Smooth muscle cell (in vitro differentiated cells): ENCODE measurements around the gene ANK3. TPM values are rescaled to one million over a fixed set of nuclear protein-coding genes. Genes with fewer than 3 reads are reported as not detected.

Experiments used
- DNase-seq: peaks from one replicate; lab custom pipeline; 2025; ENCODE audit not compliant: unreplicated experiment; lab: John Stamatoyannopoulos, UW
- H2AFZ ChIP-seq: fragments of 200-600 bp; sonication (generic); 2 replicates; pipeline ENCODE4 v1.6.0; 2016; ENCODE audit warnings: antibody characterized with exemption, low read depth, mild to moderate bottlenecking
- H3F3A ChIP-seq: fragments of 200-600 bp; sonication (generic); 2 replicates; pipeline ENCODE4 v1.6.0; 2017; ENCODE audit warnings: antibody characterized with exemption, low read depth
- H3K27ac ChIP-seq: fragments of 200-600 bp; sonication (generic); 2 replicates; pipeline ENCODE4 v1.5.1; 2016; ENCODE audit warnings: low read depth, mild to moderate bottlenecking
- H3K27me3 ChIP-seq: fragments of 200-600 bp; sonication (generic); 2 replicates; pipeline ENCODE4 v1.6.1; 2016; ENCODE audit warnings: low read depth, mild to moderate bottlenecking
- H3K36me3 ChIP-seq: fragments of 200-600 bp; sonication (generic); 2 replicates; pipeline ENCODE4 v1.5.1; 2016; ENCODE audit warnings: low read depth
- H3K4me1 ChIP-seq: fragments of 200-600 bp; sonication (generic); 2 replicates; pipeline ENCODE4 v1.5.1; 2016; ENCODE audit warnings: low read depth
- H3K4me2 ChIP-seq: fragments of 200-600 bp; sonication (generic); 2 replicates; pipeline ENCODE4 v1.6.0; 2016; ENCODE audit warnings: mild to moderate bottlenecking
- H3K4me3 ChIP-seq: fragments of 200-600 bp; sonication (generic); 2 replicates; pipeline ENCODE4 v1.5.1; 2016; ENCODE audit warnings: mild to moderate bottlenecking
- H3K79me2 ChIP-seq: fragments of 200-600 bp; sonication (generic); 2 replicates; pipeline ENCODE4 v1.6.0; 2016; ENCODE audit warnings: low read depth, mild to moderate bottlenecking
- H3K9ac ChIP-seq: fragments of 200-600 bp; sonication (generic); 2 replicates; pipeline ENCODE4 v1.6.0; 2016; ENCODE audit warnings: low read depth
- H3K9me3 ChIP-seq: fragments of 200-600 bp; sonication (generic); replicated peaks from 2 replicates; pipeline ENCODE4 v1.5.1; 2016; ENCODE audit warnings: low read depth
- H4K20me1 ChIP-seq: fragments of 200-600 bp; sonication (generic); 2 replicates; pipeline ENCODE4 v1.6.0; 2016; ENCODE audit warnings: low read depth
- CTCF ChIP-seq: fragments of 200-600 bp; sonication (generic); IDR thresholded peaks from 2 replicates; pipeline ENCODE4 v1.5.1; 2017; ENCODE audit warnings: borderline replicate concordance, mild to moderate bottlenecking, antibody characterized with exemption; ENCODE audit not compliant: insufficient read depth, poor library complexity, severe bottlenecking
- WGBS: methylation state at CpG from one replicate; pipeline ENCODE4 v1.1.7; 2016; ENCODE audit warnings: low lambda C conversion rate; 5-methylcytosine and 5-hydroxymethylcytosine counted together
- polyA plus RNA-seq: library from polyadenylated mRNA; unstranded; fragments of >200 nt; fragmentation: Nextera tagmentation; extraction: Ambion mirVana; gene quantifications from 2 replicates; pipeline ENCODE4 v1.2.1, GENCODE V29; 2016
- total RNA-seq: library from RNA; depleted of rRNA; stranded (reverse); fragments of >200 nt; gene quantifications from 2 replicates; pipeline ENCODE4 v1.2.3, GENCODE V29; 2014

Gene ANK3
- total and polyA plus RNA-seq, 2 experiments from 2014 or later = 28.2 to 85.5 TPM

GRCh38 chr10:60021361-60021760 is 368.3 kb downstream of the ANK3 start:
- Histone ChIP-seq H3K36me3 (no peaks in the 10 kb centered on the region), H4K20me1 (no peaks in the 10 kb centered on the region), H2AFZ (no peak overlapping the region), H3K4me2 (no peak overlapping the region), H3K4me3 (no peak overlapping the region), H3K9ac (no peak overlapping the region), H3K27me3 (no peaks in the 10 kb centered on the region), H3K27ac (no peak overlapping the region), H3K4me1 (no peaks in the 10 kb centered on the region), H3K9me3 (no peaks in the 10 kb centered on the region), H3F3A (no peaks in the 10 kb centered on the region), H3K79me2 (no peaks in the 10 kb centered on the region)
- no peak for DNase-seq
- TF ChIP-seq CTCF = no peak
- WGBS = 85% methylated on average over 2 of the region's 2 CpGs

- no peak for TF ChIP-seq CTCF
- H3K9ac ChIP-seq = no peak overlapping the region
- no peak overlapping the region for H3K4me3 ChIP-seq
- no peak overlapping the region for H2AFZ ChIP-seq
- no peaks in the 10 kb centered on the region for H3K9me3 ChIP-seq
- H3K27me3 ChIP-seq = no peaks in the 10 kb centered on the region
- H3K4me1 ChIP-seq = no peaks in the 10 kb centered on the region
- H3K36me3 ChIP-seq = no peaks in the 10 kb centered on the region
- H3K4me2 ChIP-seq = no peak overlapping the region
- WGBS = 85% methylated on average over 3 of the region's 3 CpGs
- DNase-seq = no peak
- H3K27ac ChIP-seq = no peak overlapping the region
- no peaks in the 10 kb centered on the region for H4K20me1 ChIP-seq
- H3K79me2 ChIP-seq = no peaks in the 10 kb centered on the region
- no peaks in the 10 kb centered on the region for H3F3A ChIP-seq
Observed at GRCh38 chr10:60016794-60017193, 372.9 kb downstream of the ANK3 start.

- no peaks in the 10 kb centered on the region for H3K4me1 ChIP-seq
- no peak overlapping the region for H3K27ac ChIP-seq
- no peaks in the 10 kb centered on the region for H4K20me1 ChIP-seq
- no peak for DNase-seq
- no peaks in the 10 kb centered on the region for H3K36me3 ChIP-seq
- no peaks in the 10 kb centered on the region for H3F3A ChIP-seq
- no peaks in the 10 kb centered on the region for H3K79me2 ChIP-seq
- H3K4me3 ChIP-seq = no peak overlapping the region
- no peak overlapping the region for H3K4me2 ChIP-seq
- no peaks in the 10 kb centered on the region for H3K27me3 ChIP-seq
- TF ChIP-seq CTCF = no peak
- H3K9ac ChIP-seq = no peak overlapping the region
- 88% methylated on average over 2 of the region's 2 CpGs for WGBS
- no peak overlapping the region for H2AFZ ChIP-seq
- no peaks in the 10 kb centered on the region for H3K9me3 ChIP-seq
Observed at GRCh38 chr10:60009710-60010383, 379.8 kb downstream of the ANK3 start.

GRCh38 chr10:60009276-60009675 is 380.4 kb downstream of the ANK3 start:
- Histone ChIP-seq H3K36me3 (no peaks in the 10 kb centered on the region), H3K4me1 (no peaks in the 10 kb centered on the region), H3K79me2 (no peaks in the 10 kb centered on the region), H4K20me1 (no peaks in the 10 kb centered on the region), H3K4me2 (no peak overlapping the region), H2AFZ (no peak overlapping the region), H3K9ac (no peak overlapping the region), H3F3A (no peaks in the 10 kb centered on the region), H3K9me3 (no peaks in the 10 kb centered on the region), H3K4me3 (no peak overlapping the region), H3K27me3 (no peaks in the 10 kb centered on the region), H3K27ac (no peak overlapping the region)
- DNase-seq = no peak
- no peak for TF ChIP-seq CTCF
- WGBS = 92% methylated on average over 2 of the region's 2 CpGs
